ENCODE data around the gene RNF40. TPM values are rescaled to one million over a fixed set of nuclear protein-coding genes. Genes with fewer than 3 reads are reported as not detected.
A peak's percentile ranks its signal among the peaks of the same experiment; 100 is the strongest.

The RNF40 gene
- polyA plus RNA-seq, 1 donor (not counting 4 experiments of a cell fraction or from before 2014, with no cell fraction given): 52.7 TPM

DNA sequence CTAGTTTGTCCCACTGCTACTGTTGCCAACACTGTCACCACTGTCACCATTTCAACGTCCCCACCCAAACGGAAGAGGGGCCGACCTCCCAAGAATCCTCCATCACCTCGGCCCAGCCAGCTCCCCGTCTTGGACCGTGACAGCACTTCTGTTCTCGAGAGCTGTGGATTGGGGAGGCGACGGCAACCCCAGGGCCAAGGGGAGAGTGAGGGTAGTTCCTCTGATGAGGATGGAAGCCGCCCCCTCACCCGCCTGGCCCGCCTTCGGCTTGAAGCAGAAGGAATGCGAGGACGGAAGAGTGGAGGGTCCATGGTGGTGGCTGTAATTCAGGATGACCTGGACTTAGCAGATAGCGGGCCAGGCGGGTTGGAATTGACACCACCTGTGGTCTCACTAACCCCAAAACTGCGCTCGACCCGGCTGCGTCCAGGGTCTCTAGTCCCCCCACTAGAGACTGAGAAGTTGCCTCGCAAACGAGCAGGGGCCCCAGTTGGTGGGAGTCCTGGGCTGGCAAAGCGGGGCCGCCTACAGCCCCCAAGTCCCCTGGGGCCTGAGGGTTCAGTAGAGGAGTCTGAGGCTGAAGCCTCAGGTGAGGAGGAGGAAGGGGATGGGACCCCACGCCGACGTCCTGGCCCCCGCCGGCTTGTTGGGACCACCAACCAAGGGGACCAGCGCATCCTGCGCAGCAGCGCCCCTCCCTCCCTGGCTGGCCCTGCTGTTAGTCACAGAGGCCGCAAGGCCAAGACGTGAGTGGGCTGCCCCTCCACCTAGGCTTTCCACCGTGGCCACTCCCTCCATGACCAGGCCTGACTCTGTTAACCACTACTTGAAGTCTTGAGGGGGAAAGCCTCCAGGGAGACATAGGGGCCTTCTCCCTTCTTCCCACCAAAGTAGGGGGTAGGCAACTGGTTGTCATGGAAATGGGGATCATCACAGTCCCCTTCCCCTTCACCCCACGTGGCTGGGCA is 22.9 kb upstream of the RNF40 start:
- no peak for DNase-seq (ENCODE audit: low read depth, low spot score)
- Histone ChIP-seq H3K9me1 (ENCODE audit: control insufficient read depth, extremely low read depth, insufficient read depth, low read length) (no peaks in the 10 kb centered on the region), H3K36me3 (ENCODE audit: control insufficient read depth in 2 of 2, extremely low read depth in 1 of 2, insufficient read depth in 2 of 2, low read length in 2 of 2) (peaks cover 33 to 34% of the 10 kb centered on the region in 2 experiments), H3K9me3 (ENCODE audit: control insufficient read depth, low read depth, low read length) (no peaks in the 10 kb centered on the region), H3K79me2 (ENCODE audit: control insufficient read depth, insufficient read depth, low read length) (peaks cover 22% of the 10 kb centered on the region), H3K4me3 (ENCODE audit: control insufficient read depth in 2 of 3, extremely low read depth in 1 of 3, insufficient read depth in 2 of 3, low read depth in 1 of 3, low read length in 3 of 3) (no peak overlapping the region), H3K27ac (ENCODE audit: control insufficient read depth, insufficient read depth, low read length) (peak overlapping the region; percentile 100), H3K9ac (ENCODE audit: control insufficient read depth, extremely low read depth, insufficient read depth, low read length) (no peak overlapping the region), H3K4me2 (ENCODE audit: control insufficient read depth, extremely low read depth, insufficient read depth, low read depth, low read length) (no peak overlapping the region), H2AFZ (ENCODE audit: control insufficient read depth, low read length) (no peak overlapping the region), H4K20me1 (ENCODE audit: control insufficient read depth, extremely low read depth, insufficient read depth, low read length) (no peaks in the 10 kb centered on the region), H3K27me3 (ENCODE audit: control insufficient read depth, extremely low read depth, insufficient read depth, low read length) (no peaks in the 10 kb centered on the region), H3K4me1 (ENCODE audit: control insufficient read depth, extremely low read depth, insufficient read depth, low read length) (peaks cover 25% of the 10 kb centered on the region)
- TF ChIP-seq EZH2 (IDR thresholded peaks at IDR 0.05; ENCODE audit: low read length): no peak
- dilution Hi-C loops (cut with MboI; ENCODE audit: extremely low pct_ligation_motif_present, low sequenced_read_pairs): no loop called here
- no peak for FAIRE-seq

DNA sequence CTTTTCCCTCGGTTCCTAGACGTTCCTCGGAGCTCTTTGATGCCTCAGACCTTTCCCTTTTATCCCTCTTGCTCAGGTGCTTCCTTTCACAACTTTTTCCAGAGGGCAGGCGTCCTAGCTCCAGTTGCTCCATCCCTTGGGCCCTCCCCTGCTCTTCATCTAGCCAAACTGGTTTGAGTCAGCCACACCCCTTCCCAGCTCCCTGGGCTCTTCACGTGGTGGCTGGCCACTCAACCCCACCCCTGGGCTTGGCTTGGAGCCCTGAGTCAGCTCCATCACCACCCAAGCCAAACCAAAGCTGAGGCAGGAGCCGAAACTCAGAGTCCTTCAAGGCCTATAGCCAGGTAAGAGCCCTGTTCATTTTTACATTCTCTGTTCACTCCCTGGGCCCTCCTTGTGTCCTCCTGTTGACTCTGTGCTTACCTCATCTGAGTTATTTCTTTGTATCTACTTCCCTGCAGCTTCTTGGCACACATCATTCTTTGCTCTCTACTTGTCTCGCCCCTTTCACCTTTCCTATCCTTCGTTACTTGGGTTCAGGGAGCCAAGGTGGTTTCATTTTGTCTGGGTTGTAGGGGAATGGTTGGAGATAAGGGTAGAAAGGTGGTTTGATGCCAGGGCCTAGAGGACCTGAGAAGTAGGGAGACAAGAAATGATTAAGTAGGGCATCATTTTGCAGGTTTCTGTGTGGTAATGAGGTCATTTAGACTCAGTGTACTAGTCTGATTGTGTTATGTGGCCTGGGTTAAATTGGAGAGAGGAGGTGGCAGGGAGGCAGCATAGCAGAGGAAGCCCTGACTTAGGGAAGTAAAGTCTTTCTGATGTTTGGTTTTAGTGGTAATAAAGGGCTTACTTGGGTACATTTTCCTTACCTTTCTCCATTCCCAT is 21.5 kb upstream of the RNF40 start:
- Histone ChIP-seq H3K4me2 (ENCODE audit: control insufficient read depth, extremely low read depth, insufficient read depth, low read depth, low read length) (peak overlapping the region; percentile 89), H4K20me1 (ENCODE audit: control insufficient read depth, extremely low read depth, insufficient read depth, low read length) (peaks cover 4% of the 10 kb centered on the region), H3K9me3 (ENCODE audit: control insufficient read depth, low read depth, low read length) (no peaks in the 10 kb centered on the region), H2AFZ (ENCODE audit: control insufficient read depth, low read length) (no peak overlapping the region), H3K4me3 (ENCODE audit: control insufficient read depth in 2 of 3, extremely low read depth in 1 of 3, insufficient read depth in 2 of 3, low read depth in 1 of 3, low read length in 3 of 3) (peak overlapping the region; percentile 60 to 95 (median 79)), H3K4me1 (ENCODE audit: control insufficient read depth, extremely low read depth, insufficient read depth, low read length) (peaks cover 25% of the 10 kb centered on the region), H3K27ac (ENCODE audit: control insufficient read depth, insufficient read depth, low read length) (peak overlapping the region; percentile 100), H3K27me3 (ENCODE audit: control insufficient read depth, extremely low read depth, insufficient read depth, low read length) (no peaks in the 10 kb centered on the region), H3K36me3 (ENCODE audit: control insufficient read depth in 2 of 2, extremely low read depth in 1 of 2, insufficient read depth in 2 of 2, low read length in 2 of 2) (peaks cover 31 to 42% of the 10 kb centered on the region in 2 experiments), H3K9me1 (ENCODE audit: control insufficient read depth, extremely low read depth, insufficient read depth, low read length) (no peaks in the 10 kb centered on the region), H3K9ac (ENCODE audit: control insufficient read depth, extremely low read depth, insufficient read depth, low read length) (peak overlapping the region; percentile 97), H3K79me2 (ENCODE audit: control insufficient read depth, insufficient read depth, low read length) (peaks cover 29% of the 10 kb centered on the region)
- TF ChIP-seq EZH2 (IDR thresholded peaks at IDR 0.05; ENCODE audit: low read length): no peak
- TF ChIP-seq, protein P1, sequence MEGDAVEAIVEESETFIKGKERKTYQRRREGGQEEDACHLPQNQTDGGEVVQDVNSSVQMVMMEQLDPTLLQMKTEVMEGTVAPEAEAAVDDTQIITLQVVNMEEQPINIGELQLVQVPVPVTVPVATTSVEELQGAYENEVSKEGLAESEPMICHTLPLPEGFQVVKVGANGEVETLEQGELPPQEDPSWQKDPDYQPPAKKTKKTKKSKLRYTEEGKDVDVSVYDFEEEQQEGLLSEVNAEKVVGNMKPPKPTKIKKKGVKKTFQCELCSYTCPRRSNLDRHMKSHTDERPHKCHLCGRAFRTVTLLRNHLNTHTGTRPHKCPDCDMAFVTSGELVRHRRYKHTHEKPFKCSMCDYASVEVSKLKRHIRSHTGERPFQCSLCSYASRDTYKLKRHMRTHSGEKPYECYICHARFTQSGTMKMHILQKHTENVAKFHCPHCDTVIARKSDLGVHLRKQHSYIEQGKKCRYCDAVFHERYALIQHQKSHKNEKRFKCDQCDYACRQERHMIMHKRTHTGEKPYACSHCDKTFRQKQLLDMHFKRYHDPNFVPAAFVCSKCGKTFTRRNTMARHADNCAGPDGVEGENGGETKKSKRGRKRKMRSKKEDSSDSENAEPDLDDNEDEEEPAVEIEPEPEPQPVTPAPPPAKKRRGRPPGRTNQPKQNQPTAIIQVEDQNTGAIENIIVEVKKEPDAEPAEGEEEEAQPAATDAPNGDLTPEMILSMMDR (optimal IDR thresholded peaks at IDR 0.05 in 1 of 3, IDR thresholded peaks at IDR 0.05 in 1 of 3, conservative IDR thresholded peaks at IDR 0.05 in 1 of 3; ENCODE audit: extremely low read depth in 1 of 3, insufficient read depth in 2 of 3, low read length in 3 of 3): no peak
- DNase-seq (ENCODE audit: low read depth, low spot score): peak; percentile 77
- dilution Hi-C loops (cut with MboI; ENCODE audit: extremely low pct_ligation_motif_present, low sequenced_read_pairs): no loop called here
- FAIRE-seq: peak; percentile 92

Data from keratinocyte (primary cell).